Hepatocyte (in vitro differentiated cells): ENCODE data around the gene IL1R2.

ENCODE experiments used
- EZH2 ChIP-seq: fragments of 200-600 bp; sonication (generic); IDR thresholded peaks from 2 replicates; pipeline ENCODE4 v1.6.1; 2016; ENCODE audit warnings: antibody characterized with exemption, mild to moderate bottlenecking, borderline replicate concordance
- EZH2phosphoT487 ChIP-seq: fragments of 200-600 bp; sonication (generic); IDR thresholded peaks from one replicate; pipeline ENCODE4 v1.6.1; 2018; ENCODE audit warnings: antibody characterized with exemption, mild to moderate bottlenecking, low read depth, moderate library complexity; ENCODE audit not compliant: unreplicated experiment, severe bottlenecking
- TF ChIP-seq, protein P1 (sequence below): fragments of 200-600 bp; sonication (generic); IDR thresholded peaks from 2 replicates; pipeline ENCODE4 v1.5.1; 2016; ENCODE audit warnings: antibody characterized with exemption, mild to moderate bottlenecking; ENCODE audit not compliant: poor library complexity

DNA sequence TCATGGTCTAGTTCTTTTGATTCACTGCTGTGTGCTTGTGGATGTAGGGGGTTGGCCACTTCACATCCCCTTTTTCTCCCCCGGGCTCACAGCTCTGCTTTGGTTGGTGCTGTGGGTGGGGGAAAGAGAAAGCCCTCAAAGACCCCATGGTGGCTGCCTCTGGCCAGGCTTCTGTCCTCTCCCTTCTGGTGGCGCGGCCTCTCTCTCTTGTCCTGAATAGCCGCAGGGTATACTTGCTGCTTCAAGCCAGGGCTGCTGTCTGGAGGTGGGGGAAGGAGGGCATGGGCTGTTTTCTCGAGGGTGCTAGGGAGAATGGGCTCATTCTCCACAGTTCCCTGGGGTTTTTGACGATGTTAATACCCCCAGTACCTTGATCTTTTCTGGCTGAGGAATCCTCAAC, 53.9 kb downstream of the IL1R2 start:
- TF ChIP-seq, protein P1, sequence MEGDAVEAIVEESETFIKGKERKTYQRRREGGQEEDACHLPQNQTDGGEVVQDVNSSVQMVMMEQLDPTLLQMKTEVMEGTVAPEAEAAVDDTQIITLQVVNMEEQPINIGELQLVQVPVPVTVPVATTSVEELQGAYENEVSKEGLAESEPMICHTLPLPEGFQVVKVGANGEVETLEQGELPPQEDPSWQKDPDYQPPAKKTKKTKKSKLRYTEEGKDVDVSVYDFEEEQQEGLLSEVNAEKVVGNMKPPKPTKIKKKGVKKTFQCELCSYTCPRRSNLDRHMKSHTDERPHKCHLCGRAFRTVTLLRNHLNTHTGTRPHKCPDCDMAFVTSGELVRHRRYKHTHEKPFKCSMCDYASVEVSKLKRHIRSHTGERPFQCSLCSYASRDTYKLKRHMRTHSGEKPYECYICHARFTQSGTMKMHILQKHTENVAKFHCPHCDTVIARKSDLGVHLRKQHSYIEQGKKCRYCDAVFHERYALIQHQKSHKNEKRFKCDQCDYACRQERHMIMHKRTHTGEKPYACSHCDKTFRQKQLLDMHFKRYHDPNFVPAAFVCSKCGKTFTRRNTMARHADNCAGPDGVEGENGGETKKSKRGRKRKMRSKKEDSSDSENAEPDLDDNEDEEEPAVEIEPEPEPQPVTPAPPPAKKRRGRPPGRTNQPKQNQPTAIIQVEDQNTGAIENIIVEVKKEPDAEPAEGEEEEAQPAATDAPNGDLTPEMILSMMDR: no peak
- no peak for TF ChIP-seq EZH2
- no peak for TF ChIP-seq EZH2phosphoT487
